ENCODE data around the gene TEKT1. TPM values are rescaled to one million over a fixed set of nuclear protein-coding genes. Genes with fewer than 3 reads are reported as not detected.

TEKT1 gene
- total RNA-seq, 2 experiments from 2014 or later = not detected

- Mint-ChIP-seq H3K4me3 (peak within 1 kb of the TSS; percentile 93), H3K36me3 (ENCODE audit: low read depth) (peaks cover 44% of the 10 kb centered on the region), H3K9me3 (ENCODE audit: insufficient read depth) (no peaks in the 10 kb centered on the region), H3K4me1 (ENCODE audit: low read depth) (peaks cover 65% of the 10 kb centered on the region), H3K27ac (peak within 1 kb of the TSS; percentile 96), H3K27me3 (ENCODE audit: low read depth) (no peaks in the 10 kb centered on the region)
- CTCF ChIA-PET = interaction anchor here (0.9 to 3.6 kb wide), 4 partner anchors 86 to 248 kb away, joined by 3 to 15 read pairs (median 9); no protein-coding TSS in a partner anchor
- POLR2A ChIA-PET = interaction anchor here (0.7 to 2.6 kb wide), 10 partner anchors 8 to 267 kb away, joined by 3 to 15 read pairs (median 4); partner anchors contain the start of genes C17orf100 and MED31
- ATAC-seq (peak; percentile 78), DNase-seq (peak; percentile 81)
These were observed 75.8 kb downstream of the TEKT1 start, which contains the start of gene XAF1 for GRCh38 chr17:6755731-6756184. Gene XAF1 (plus strand): TSS chr17:6756046. CDS start chr17:6756079, 33 bp downstream.

- H3K4me3 Mint-ChIP-seq = peak overlapping the region; percentile 93
- H3K9me3 Mint-ChIP-seq (ENCODE audit: insufficient read depth) = no peaks in the 10 kb centered on the region
- CTCF ChIA-PET = interaction anchor here (0.9 to 3.6 kb wide), 4 partner anchors 86 to 249 kb away, joined by 3 to 15 read pairs (median 9); no protein-coding TSS in a partner anchor
- H3K4me1 Mint-ChIP-seq (ENCODE audit: low read depth) = peaks cover 62% of the 10 kb centered on the region
- ATAC-seq (no peak), DNase-seq (no peak)
- H3K36me3 Mint-ChIP-seq (ENCODE audit: low read depth) = peaks cover 39% of the 10 kb centered on the region
- POLR2A ChIA-PET = interaction anchor here (0.6 to 2.6 kb wide), 10 partner anchors 9 to 258 kb away, joined by 3 to 15 read pairs (median 4); partner anchors contain the start of genes C17orf100 and MED31
- peaks cover under 1% of the 10 kb centered on the region for H3K27me3 Mint-ChIP-seq (ENCODE audit: low read depth)
- peak overlapping the region; percentile 96 for H3K27ac Mint-ChIP-seq
These were observed 76.2 kb downstream of the TEKT1 start for GRCh38 chr17:6755281-6755680.

GRCh38 chr17:6753546-6753945 lies 78.0 kb downstream of the TEKT1 start:
- peak overlapping the region; percentile 32 for H3K4me3 Mint-ChIP-seq
- ATAC-seq (no peak), DNase-seq (no peak)
- ChIA-PET CTCF (no interaction called here), POLR2A (interaction anchor here (1.5 kb wide), 1 partner anchor 10 kb away, joined by 4 read pairs; no protein-coding TSS in a partner anchor)
- H3K4me1 Mint-ChIP-seq (ENCODE audit: low read depth) = peaks cover 53% of the 10 kb centered on the region
- no peaks in the 10 kb centered on the region for H3K9me3 Mint-ChIP-seq (ENCODE audit: insufficient read depth)
- H3K36me3 Mint-ChIP-seq (ENCODE audit: low read depth) = peaks cover 23% of the 10 kb centered on the region
- H3K27ac Mint-ChIP-seq = peak overlapping the region; percentile 76
- peaks cover 3% of the 10 kb centered on the region for H3K27me3 Mint-ChIP-seq (ENCODE audit: low read depth)

- ATAC-seq (peak; percentile 24), DNase-seq (peak; percentile 65)
- peaks cover 47% of the 10 kb centered on the region for H3K4me1 Mint-ChIP-seq (ENCODE audit: low read depth)
- peaks cover 3% of the 10 kb centered on the region for H3K27me3 Mint-ChIP-seq (ENCODE audit: low read depth)
- H3K36me3 Mint-ChIP-seq (ENCODE audit: low read depth) = peaks cover 18% of the 10 kb centered on the region
- peak overlapping the region; percentile 25 for H3K4me3 Mint-ChIP-seq
- ChIA-PET POLR2A (interaction anchor here (1.5 kb wide), 1 partner anchor 11 kb away, joined by 4 read pairs; no protein-coding TSS in a partner anchor), CTCF (no interaction called here)
- no peaks in the 10 kb centered on the region for H3K9me3 Mint-ChIP-seq (ENCODE audit: insufficient read depth)
- peak overlapping the region; percentile 82 for H3K27ac Mint-ChIP-seq
These were observed 78.5 kb downstream of the TEKT1 start for GRCh38 chr17:6753006-6753445.

DNA sequence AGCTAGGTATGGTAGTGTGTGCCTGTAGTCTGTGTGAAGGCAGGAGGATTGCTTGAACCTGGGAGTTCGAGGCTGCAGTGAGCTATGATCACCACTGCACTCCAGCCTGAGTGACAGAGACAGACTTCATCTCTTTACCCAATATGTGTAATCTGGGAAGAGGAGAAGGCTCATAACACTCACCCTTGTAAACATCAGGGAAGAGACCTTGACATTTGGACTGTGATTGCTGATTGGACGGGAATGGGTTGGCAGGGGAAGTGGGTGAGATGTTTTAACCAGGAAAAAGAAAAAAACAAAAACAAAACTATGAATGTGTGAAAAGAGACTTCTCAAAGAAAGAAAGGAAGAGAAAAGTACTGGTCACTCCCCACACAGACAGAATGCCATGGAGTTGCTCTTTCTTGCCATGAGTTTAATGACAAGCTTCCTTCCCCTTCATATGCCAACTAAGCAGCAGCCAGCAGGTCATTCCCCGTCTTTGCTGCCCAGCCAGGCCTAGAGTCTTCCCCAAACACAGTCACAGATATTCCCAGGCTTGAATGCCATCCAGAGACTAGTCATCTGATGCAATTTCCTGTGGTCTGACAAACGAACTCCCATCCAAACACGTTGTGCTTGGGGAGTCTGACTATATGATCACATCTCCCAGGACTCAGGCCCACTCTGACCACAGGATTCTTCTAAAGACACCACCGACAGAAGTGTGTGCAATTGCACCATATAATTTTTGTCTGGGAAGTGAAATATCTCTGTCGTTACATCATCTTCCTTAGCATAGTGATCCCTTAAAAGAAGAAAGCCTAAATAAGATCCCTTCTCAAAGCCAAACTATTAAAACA lies 79.2 kb downstream of the TEKT1 start:
- ATAC-seq (no peak), DNase-seq (no peak)
- H3K27me3 Mint-ChIP-seq (ENCODE audit: low read depth) = peaks cover 6% of the 10 kb centered on the region
- H3K9me3 Mint-ChIP-seq (ENCODE audit: insufficient read depth) = no peaks in the 10 kb centered on the region
- no peak overlapping the region for H3K4me3 Mint-ChIP-seq
- POLR2A ChIA-PET = interaction anchor here (0.9 to 1.8 kb wide), 3 partner anchors 23 to 284 kb away, joined by 3 to 5 read pairs (median 3); partner anchors contain the start of gene SLC16A13
- H3K36me3 Mint-ChIP-seq (ENCODE audit: low read depth) = peaks cover 12% of the 10 kb centered on the region
- peaks cover 41% of the 10 kb centered on the region for H3K4me1 Mint-ChIP-seq (ENCODE audit: low read depth)
- CTCF ChIA-PET = interaction anchor here (0.9 kb wide), 1 partner anchor 91 kb away, joined by 3 read pairs; no protein-coding TSS in a partner anchor
- H3K27ac Mint-ChIP-seq = peak overlapping the region; percentile 82

- H3K4me3 Mint-ChIP-seq = no peak overlapping the region
- ChIA-PET CTCF (interaction anchor here (0.9 to 1.9 kb wide), 6 partner anchors 24 to 272 kb away, joined by 3 to 5 read pairs (median 4); no protein-coding TSS in a partner anchor), POLR2A (interaction anchor here (1.5 kb wide), 1 partner anchor 10 kb away, joined by 5 read pairs; no protein-coding TSS in a partner anchor)
- no peak for ATAC-seq
- no peaks in the 10 kb centered on the region for H3K9me3 Mint-ChIP-seq (ENCODE audit: insufficient read depth)
- DNase-seq = peak; percentile 48
- H3K27ac Mint-ChIP-seq = no peak overlapping the region
- H3K4me1 Mint-ChIP-seq (ENCODE audit: low read depth) = peaks cover 28% of the 10 kb centered on the region
- no peaks in the 10 kb centered on the region for H3K36me3 Mint-ChIP-seq (ENCODE audit: low read depth)
- H3K27me3 Mint-ChIP-seq (ENCODE audit: low read depth) = peaks cover 20% of the 10 kb centered on the region
These were observed 82.0 kb downstream of the TEKT1 start for GRCh38 chr17:6749519-6749918.

GRCh38 chr17:6748617-6749016 lies 82.9 kb downstream of the TEKT1 start:
- DNase-seq (no peak), ATAC-seq (no peak)
- Mint-ChIP-seq H3K9me3 (ENCODE audit: insufficient read depth) (no peaks in the 10 kb centered on the region), H3K27me3 (ENCODE audit: low read depth) (peaks cover 27% of the 10 kb centered on the region), H3K36me3 (ENCODE audit: low read depth) (no peaks in the 10 kb centered on the region), H3K4me1 (ENCODE audit: low read depth) (peaks cover 22% of the 10 kb centered on the region), H3K4me3 (no peak overlapping the region), H3K27ac (no peak overlapping the region)
- POLR2A ChIA-PET = interaction anchor here (1.5 kb wide), 1 partner anchor 11 kb away, joined by 5 read pairs; no protein-coding TSS in a partner anchor
- CTCF ChIA-PET = interaction anchor here (1.5 kb wide), 1 partner anchor 84 kb away, joined by 4 read pairs; no protein-coding TSS in a partner anchor

Other genes starting within 250 kb of the TEKT1 start
- 10 to 100 TPM; 14.0 to 19.5 TPM for gene KIAA0753, start 191.0 kb downstream of the TEKT1 start, total RNA-seq
- 10 to 100 TPM; 81.8 to 94.7 TPM for gene TXNDC17, start 190.7 kb downstream of the TEKT1 start, total RNA-seq
- gene MED31, start 180.1 kb downstream of the TEKT1 start, total RNA-seq = 10 to 100 TPM; 16.9 to 20.2 TPM
- 1 to 10 TPM in 1 of 2 experiments, under 1 TPM in 1; 0.92 to 1.5 TPM for gene C17orf100, start 180.0 kb downstream of the TEKT1 start, total RNA-seq
- gene SLC13A5, start 118.4 kb downstream of the TEKT1 start, total RNA-seq = not detected
- 100 to 1,000 TPM; 298 to 306 TPM for gene XAF1, start 75.7 kb downstream of the TEKT1 start, total RNA-seq
- 1 to 10 TPM; 1.5 to 1.9 TPM for gene FBXO39, start 55.5 kb downstream of the TEKT1 start, total RNA-seq
- gene ALOX12, start 164.3 kb upstream of the TEKT1 start, total RNA-seq = not detected
- 100 to 1,000 TPM; 104 to 116 TPM for gene RNASEK, start 180.9 kb upstream of the TEKT1 start, total RNA-seq
- under 1 TPM; 0.47 to 0.63 TPM for gene BCL6B, start 191.3 kb upstream of the TEKT1 start, total RNA-seq
- gene SLC16A13, start 204.3 kb upstream of the TEKT1 start, total RNA-seq = 10 to 100 TPM; 14.8 to 15.0 TPM
- under 1 TPM; 0.34 to 0.39 TPM for gene SLC16A11, start 212.4 kb upstream of the TEKT1 start, total RNA-seq
- gene CLEC10A, start 248.5 kb upstream of the TEKT1 start, total RNA-seq = not detected

All from activated CD8-positive, alpha-beta T cell treated with anti-CD3 and anti-CD28 coated beads, Interleukin-2, amount 10 ng/mL, durations not matched to agents 7 days and 5 days (primary cell).